ENCODE results near the gene ANKMY1.
A peak's percentile ranks its signal among the peaks of the same experiment; 100 is the strongest.

The ANKMY1 gene

GRCh38 chr2:240591784-240592183 is 34.0 kb upstream of the ANKMY1 start:
- Histone ChIP-seq H3K27me3 (ENCODE audit: control insufficient read depth, insufficient read depth, low read length) (no peaks in the 10 kb centered on the region), H3K4me1 (ENCODE audit: control insufficient read depth, insufficient read depth, low read length) (no peaks in the 10 kb centered on the region), H3K4me3 (ENCODE audit: low read depth, low read length) (no peak overlapping the region), H3K9ac (ENCODE audit: low read depth, low read length) (no peak overlapping the region), H3K9me3 (ENCODE audit: control insufficient read depth, insufficient read depth, low read length) (no peaks in the 10 kb centered on the region), H3K36me3 (ENCODE audit: control insufficient read depth, insufficient read depth, low read length) (peaks cover 19% of the 10 kb centered on the region)

- Histone ChIP-seq H3K27me3 (ENCODE audit: control insufficient read depth, insufficient read depth, low read length) (no peaks in the 10 kb centered on the region), H3K4me1 (ENCODE audit: control insufficient read depth, insufficient read depth, low read length) (no peaks in the 10 kb centered on the region), H3K4me3 (ENCODE audit: low read depth, low read length) (no peak overlapping the region), H3K9ac (ENCODE audit: low read depth, low read length) (no peak overlapping the region), H3K36me3 (ENCODE audit: control insufficient read depth, insufficient read depth, low read length) (peaks cover 17% of the 10 kb centered on the region), H3K9me3 (ENCODE audit: control insufficient read depth, insufficient read depth, low read length) (no peaks in the 10 kb centered on the region)
Measured at GRCh38 chr2:240591226-240591625, 33.4 kb upstream of the ANKMY1 start.

GRCh38 chr2:240590681-240591111 is 32.9 kb upstream of the ANKMY1 start:
- no peak overlapping the region for H3K4me3 ChIP-seq (ENCODE audit: low read depth, low read length)
- no peak overlapping the region for H3K9ac ChIP-seq (ENCODE audit: low read depth, low read length)
- H3K4me1 ChIP-seq (ENCODE audit: control insufficient read depth, insufficient read depth, low read length), result no peaks in the 10 kb centered on the region
- no peaks in the 10 kb centered on the region for H3K27me3 ChIP-seq (ENCODE audit: control insufficient read depth, insufficient read depth, low read length)
- no peaks in the 10 kb centered on the region for H3K9me3 ChIP-seq (ENCODE audit: control insufficient read depth, insufficient read depth, low read length)
- H3K36me3 ChIP-seq (ENCODE audit: control insufficient read depth, insufficient read depth, low read length), result peaks cover 16% of the 10 kb centered on the region

- no peak overlapping the region for H3K9ac ChIP-seq (ENCODE audit: low read depth, low read length)
- H3K36me3 ChIP-seq (ENCODE audit: control insufficient read depth, insufficient read depth, low read length), result peaks cover 16% of the 10 kb centered on the region
- no peaks in the 10 kb centered on the region for H3K9me3 ChIP-seq (ENCODE audit: control insufficient read depth, insufficient read depth, low read length)
- no peaks in the 10 kb centered on the region for H3K27me3 ChIP-seq (ENCODE audit: control insufficient read depth, insufficient read depth, low read length)
- H3K4me3 ChIP-seq (ENCODE audit: low read depth, low read length), result no peak overlapping the region
- peaks cover 5% of the 10 kb centered on the region for H3K4me1 ChIP-seq (ENCODE audit: control insufficient read depth, insufficient read depth, low read length)
Measured at GRCh38 chr2:240589850-240590525, 32.2 kb upstream of the ANKMY1 start.

- Histone ChIP-seq H3K9me3 (ENCODE audit: control insufficient read depth, insufficient read depth, low read length) (no peaks in the 10 kb centered on the region), H3K27me3 (ENCODE audit: control insufficient read depth, insufficient read depth, low read length) (no peaks in the 10 kb centered on the region), H3K4me1 (ENCODE audit: control insufficient read depth, insufficient read depth, low read length) (peaks cover 10% of the 10 kb centered on the region), H3K9ac (ENCODE audit: low read depth, low read length) (no peak overlapping the region), H3K36me3 (ENCODE audit: control insufficient read depth, insufficient read depth, low read length) (peaks cover 16% of the 10 kb centered on the region), H3K4me3 (ENCODE audit: low read depth, low read length) (no peak overlapping the region)
Measured at GRCh38 chr2:240589375-240589774, 31.6 kb upstream of the ANKMY1 start.

GRCh38 chr2:240588669-240589068 is 30.9 kb upstream of the ANKMY1 start:
- peaks cover 9% of the 10 kb centered on the region for H3K36me3 ChIP-seq (ENCODE audit: control insufficient read depth, insufficient read depth, low read length)
- peaks cover 11% of the 10 kb centered on the region for H3K4me1 ChIP-seq (ENCODE audit: control insufficient read depth, insufficient read depth, low read length)
- no peak overlapping the region for H3K9ac ChIP-seq (ENCODE audit: low read depth, low read length)
- H3K27me3 ChIP-seq (ENCODE audit: control insufficient read depth, insufficient read depth, low read length), result no peaks in the 10 kb centered on the region
- no peak overlapping the region for H3K4me3 ChIP-seq (ENCODE audit: low read depth, low read length)
- H3K9me3 ChIP-seq (ENCODE audit: control insufficient read depth, insufficient read depth, low read length), result no peaks in the 10 kb centered on the region

- Histone ChIP-seq H3K27me3 (ENCODE audit: control insufficient read depth, insufficient read depth, low read length) (no peaks in the 10 kb centered on the region), H3K36me3 (ENCODE audit: control insufficient read depth, insufficient read depth, low read length) (peaks cover 8% of the 10 kb centered on the region), H3K4me1 (ENCODE audit: control insufficient read depth, insufficient read depth, low read length) (peaks cover 11% of the 10 kb centered on the region), H3K9me3 (ENCODE audit: control insufficient read depth, insufficient read depth, low read length) (no peaks in the 10 kb centered on the region), H3K9ac (ENCODE audit: low read depth, low read length) (no peak overlapping the region), H3K4me3 (ENCODE audit: low read depth, low read length) (peak overlapping the region; percentile 98)
Measured at GRCh38 chr2:240588006-240588655, 30.3 kb upstream of the ANKMY1 start.

- Histone ChIP-seq H3K27me3 (ENCODE audit: control insufficient read depth, insufficient read depth, low read length) (no peaks in the 10 kb centered on the region), H3K4me3 (ENCODE audit: low read depth, low read length) (peak overlapping the region; percentile 98), H3K4me1 (ENCODE audit: control insufficient read depth, insufficient read depth, low read length) (peaks cover 13% of the 10 kb centered on the region), H3K36me3 (ENCODE audit: control insufficient read depth, insufficient read depth, low read length) (peaks cover 8% of the 10 kb centered on the region), H3K9me3 (ENCODE audit: control insufficient read depth, insufficient read depth, low read length) (no peaks in the 10 kb centered on the region), H3K9ac (ENCODE audit: low read depth, low read length) (peak overlapping the region; percentile 60)
Measured at GRCh38 chr2:240586919-240587800, 29.4 kb upstream of the ANKMY1 start.

- Histone ChIP-seq H3K27me3 (ENCODE audit: control insufficient read depth, insufficient read depth, low read length) (no peaks in the 10 kb centered on the region), H3K4me3 (ENCODE audit: low read depth, low read length) (peak within 1 kb of the TSS; percentile 98), H3K9ac (ENCODE audit: low read depth, low read length) (peak within 1 kb of the TSS; percentile 83), H3K9me3 (ENCODE audit: control insufficient read depth, insufficient read depth, low read length) (no peaks in the 10 kb centered on the region), H3K36me3 (ENCODE audit: control insufficient read depth, insufficient read depth, low read length) (peaks cover 2% of the 10 kb centered on the region), H3K4me1 (ENCODE audit: control insufficient read depth, insufficient read depth, low read length) (peaks cover 14% of the 10 kb centered on the region)
Measured at GRCh38 chr2:240586198-240586918, 28.6 kb upstream of the ANKMY1 start, which contains the start of gene CAPN10. Gene CAPN10, plus strand, starts transcription at chr2:240586734. Its CDS starts 178 bp downstream, at chr2:240586912.

- Histone ChIP-seq H3K4me1 (ENCODE audit: control insufficient read depth, insufficient read depth, low read length) (peaks cover 14% of the 10 kb centered on the region), H3K36me3 (ENCODE audit: control insufficient read depth, insufficient read depth, low read length) (peaks cover under 1% of the 10 kb centered on the region), H3K9me3 (ENCODE audit: control insufficient read depth, insufficient read depth, low read length) (no peaks in the 10 kb centered on the region), H3K27me3 (ENCODE audit: control insufficient read depth, insufficient read depth, low read length) (no peaks in the 10 kb centered on the region), H3K4me3 (ENCODE audit: low read depth, low read length) (peak overlapping the region; percentile 98), H3K9ac (ENCODE audit: low read depth, low read length) (peak overlapping the region; percentile 83)
Measured at GRCh38 chr2:240585681-240586197, 28.0 kb upstream of the ANKMY1 start.

GRCh38 chr2:240585101-240585500 is 27.3 kb upstream of the ANKMY1 start:
- Histone ChIP-seq H3K27me3 (ENCODE audit: control insufficient read depth, insufficient read depth, low read length) (no peaks in the 10 kb centered on the region), H3K4me1 (ENCODE audit: control insufficient read depth, insufficient read depth, low read length) (peaks cover 14% of the 10 kb centered on the region), H3K9ac (ENCODE audit: low read depth, low read length) (no peak overlapping the region), H3K9me3 (ENCODE audit: control insufficient read depth, insufficient read depth, low read length) (no peaks in the 10 kb centered on the region), H3K36me3 (ENCODE audit: control insufficient read depth, insufficient read depth, low read length) (no peaks in the 10 kb centered on the region), H3K4me3 (ENCODE audit: low read depth, low read length) (peak overlapping the region; percentile 98)
